ENCODE measurements around the gene ARTN.

DNA sequence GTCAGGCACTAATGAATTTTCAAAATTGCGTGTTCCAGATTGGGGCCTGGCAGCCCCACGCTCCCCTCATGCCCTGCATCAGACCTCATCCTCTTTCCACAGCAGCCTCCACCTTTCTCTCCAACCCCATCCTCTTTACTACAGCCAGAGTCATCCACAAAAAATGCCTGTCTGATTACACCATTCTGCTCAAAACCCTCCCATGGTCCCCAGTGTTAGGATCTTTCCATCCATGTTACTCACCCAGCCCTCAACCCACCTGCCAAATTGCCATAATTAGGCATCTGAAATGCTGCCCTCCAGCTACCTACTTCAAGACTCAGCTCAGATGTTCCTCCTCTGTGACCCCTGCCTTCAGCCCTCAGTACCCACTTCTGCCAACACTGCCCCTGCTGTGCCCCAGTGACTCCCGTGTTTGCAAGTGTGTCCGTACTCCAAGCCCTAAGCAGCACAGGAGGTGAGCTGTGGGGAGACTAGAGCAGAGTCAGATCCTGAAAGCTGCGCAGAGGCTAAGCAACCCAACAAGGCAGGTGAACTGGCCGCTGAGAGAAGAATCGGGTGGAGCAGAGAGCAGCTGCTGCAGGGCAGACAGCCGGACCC lies 715 bp upstream of the ARTN start:
- TF ChIP-seq, protein P1, sequence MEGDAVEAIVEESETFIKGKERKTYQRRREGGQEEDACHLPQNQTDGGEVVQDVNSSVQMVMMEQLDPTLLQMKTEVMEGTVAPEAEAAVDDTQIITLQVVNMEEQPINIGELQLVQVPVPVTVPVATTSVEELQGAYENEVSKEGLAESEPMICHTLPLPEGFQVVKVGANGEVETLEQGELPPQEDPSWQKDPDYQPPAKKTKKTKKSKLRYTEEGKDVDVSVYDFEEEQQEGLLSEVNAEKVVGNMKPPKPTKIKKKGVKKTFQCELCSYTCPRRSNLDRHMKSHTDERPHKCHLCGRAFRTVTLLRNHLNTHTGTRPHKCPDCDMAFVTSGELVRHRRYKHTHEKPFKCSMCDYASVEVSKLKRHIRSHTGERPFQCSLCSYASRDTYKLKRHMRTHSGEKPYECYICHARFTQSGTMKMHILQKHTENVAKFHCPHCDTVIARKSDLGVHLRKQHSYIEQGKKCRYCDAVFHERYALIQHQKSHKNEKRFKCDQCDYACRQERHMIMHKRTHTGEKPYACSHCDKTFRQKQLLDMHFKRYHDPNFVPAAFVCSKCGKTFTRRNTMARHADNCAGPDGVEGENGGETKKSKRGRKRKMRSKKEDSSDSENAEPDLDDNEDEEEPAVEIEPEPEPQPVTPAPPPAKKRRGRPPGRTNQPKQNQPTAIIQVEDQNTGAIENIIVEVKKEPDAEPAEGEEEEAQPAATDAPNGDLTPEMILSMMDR (IDR thresholded peaks at IDR 0.05): no peak
- no peak for TF ChIP-seq POLR2A (IDR thresholded peaks at IDR 0.05)

Measured in heart left ventricle (tissue), 13 donors.